ENCODE data around the gene GPR180. TPM values are rescaled to one million over a fixed set of nuclear protein-coding genes. Genes with fewer than 3 reads are reported as not detected.

The GPR180 gene
- total and polyA plus RNA-seq, 2 experiments from 2014 or later = 3.7 to 9.5 TPM

- TF ChIP-seq POLR2AphosphoS5 (IDR thresholded peaks at IDR 0.05; ENCODE audit: low read depth) = no peak
- TF ChIP-seq EZH2phosphoT487 (IDR thresholded peaks at IDR 0.05; ENCODE audit: unreplicated experiment) = no peak
- no peak for TF ChIP-seq STAT1 (IDR thresholded peaks at IDR 0.05; ENCODE audit: unreplicated experiment)
- TF ChIP-seq CREB1 (CRISPR knock-in tag; IDR thresholded peaks at IDR 0.05; ENCODE audit: low read depth) = no peak
- no peak for TF ChIP-seq ZNF331 (CRISPR knock-in tag; IDR thresholded peaks at IDR 0.05; ENCODE audit: low read depth)
- TF ChIP-seq NANOG (IDR thresholded peaks at IDR 0.05; ENCODE audit: borderline replicate concordance) = no peak
- TF ChIP-seq ZNF462 (CRISPR knock-in tag; IDR thresholded peaks at IDR 0.05) = no peak
- no peak for TF ChIP-seq ETS1 (IDR thresholded peaks at IDR 0.05)
Observed at GRCh38 chr13:94659598-94659946, 57.9 kb downstream of the GPR180 start (continued).

- Mint-ChIP-seq H3K4me1 (peaks cover 32% of the 10 kb centered on the region), H3K4me3 (no peak overlapping the region; the same call in 2 of the 3 replicates), H3K9me3 (peaks cover 5% of the 10 kb centered on the region), H3K27ac (no peak overlapping the region), H3K27me3 (ENCODE audit: insufficient read depth, low read depth, poor library complexity) (peaks cover 8% of the 10 kb centered on the region), H3K36me3 (ENCODE audit: low read depth) (peaks cover 6% of the 10 kb centered on the region; the same call in 1 of the 3 replicates)
- no peaks in the 10 kb centered on the region for H3K27me3 ChIP-seq (ENCODE audit: insufficient read depth)
- peak; percentile 75 for DNase-seq (ENCODE audit: low spot score)
- no peak overlapping the region for H3K4me3 ChIP-seq
- H3K4me1 ChIP-seq (ENCODE audit: insufficient read depth) = peaks cover 13% of the 10 kb centered on the region
- no peaks in the 10 kb centered on the region for H3K36me3 ChIP-seq (ENCODE audit: insufficient read depth)
- no peak overlapping the region for H3K27ac ChIP-seq (ENCODE audit: low read depth)
- H4K20me1 ChIP-seq (replicated peaks; ENCODE audit: insufficient read depth) = no peaks in the 10 kb centered on the region
- no peaks in the 10 kb centered on the region for H3K9me2 ChIP-seq (ENCODE audit: insufficient read depth)
- no peaks in the 10 kb centered on the region for H3K79me2 ChIP-seq (replicated peaks; ENCODE audit: insufficient read depth)
- peak; percentile 73 for ATAC-seq
- no peak overlapping the region for H3K4me2 ChIP-seq
- no peaks in the 10 kb centered on the region for H3F3A ChIP-seq (replicated peaks; ENCODE audit: low read depth)
- H2AFZ ChIP-seq = no peak overlapping the region
- TF ChIP-seq ZNF462 (CRISPR knock-in tag; IDR thresholded peaks at IDR 0.05) = no peak
- no peak for TF ChIP-seq CREB1 (CRISPR knock-in tag; IDR thresholded peaks at IDR 0.05; ENCODE audit: low read depth)
- no peak for TF ChIP-seq ZNF331 (CRISPR knock-in tag; IDR thresholded peaks at IDR 0.05; ENCODE audit: low read depth)
- no peak for TF ChIP-seq NANOG (IDR thresholded peaks at IDR 0.05; ENCODE audit: borderline replicate concordance)
Observed at GRCh38 chr13:94660695-94661326, 59.2 kb downstream of the GPR180 start.
